ENCODE results near the gene RASSF3.

GRCh38 chr12:64625243-64626077, 15.2 kb downstream of the RASSF3 start:
- no peak for TF ChIP-seq CTCF (conservative IDR thresholded peaks at IDR 0.05; ENCODE audit: low read length)
- no peak for TF ChIP-seq EZH2phosphoT487 (IDR thresholded peaks at IDR 0.05; ENCODE audit: borderline replicate concordance, low read depth, low read length)

Measured in OCI-LY7 (cell line).